GM19463 (cell line): Measurements from ENCODE around the gene FAM161B.

ENCODE experiments used
- ATAC-seq: cut with Tn5 transposase; IDR thresholded peaks from one replicate; pipeline ENCODE4 v1.9.1; 2021; ENCODE audit warnings: mild to moderate bottlenecking, moderate library complexity; ENCODE audit not compliant: unreplicated experiment

Gene FAM161B

GRCh38 chr14:73884438-73885190, 65.3 kb downstream of the FAM161B start:
- no peak for ATAC-seq
